ENCODE measurements around the gene LZTS3.
"Not testable (repeated sequence)": the region's sequence is repeated elsewhere in the genome, so short reads cannot be mapped to it uniquely, and the experiment has no call there.

The LZTS3 gene

GRCh38 chr20:3133155-3133554 lies 40.2 kb downstream of the LZTS3 start:
- no peak for DNase-seq

GRCh38 chr20:3130051-3130600 lies 43.2 kb downstream of the LZTS3 start:
- no peak for DNase-seq

GRCh38 chr20:3129094-3129493 lies 44.3 kb downstream of the LZTS3 start:
- no peak for DNase-seq

- DNase-seq, result no peak
Measured at GRCh38 chr20:3128275-3128984, 44.9 kb downstream of the LZTS3 start.

GRCh38 chr20:3126527-3126859 lies 46.9 kb downstream of the LZTS3 start:
- DNase-seq, result no peak

GRCh38 chr20:3125776-3126526 lies 47.4 kb downstream of the LZTS3 start:
- DNase-seq, result not testable (repeated sequence)

- not testable (repeated sequence) for DNase-seq
Measured at GRCh38 chr20:3124773-3125560, 48.4 kb downstream of the LZTS3 start.

GRCh38 chr20:3124163-3124562 lies 49.2 kb downstream of the LZTS3 start:
- DNase-seq, result not testable (repeated sequence)

GRCh38 chr20:3123542-3123941 lies 49.8 kb downstream of the LZTS3 start:
- no peak for DNase-seq

- DNase-seq, result no peak
Measured at GRCh38 chr20:3121955-3122610, 51.3 kb downstream of the LZTS3 start.

GRCh38 chr20:3121271-3121911 lies 52.0 kb downstream of the LZTS3 start:
- no peak for DNase-seq

GRCh38 chr20:3119044-3119443 lies 54.3 kb downstream of the LZTS3 start:
- DNase-seq, result no peak

GRCh38 chr20:3117839-3118379 lies 55.4 kb downstream of the LZTS3 start:
- DNase-seq, result peak; percentile 64

- DNase-seq, result no peak
Measured at GRCh38 chr20:3116341-3116740, 57.0 kb downstream of the LZTS3 start.

GRCh38 chr20:3115190-3116107 lies 57.9 kb downstream of the LZTS3 start:
- peak; percentile 27 for DNase-seq

Data from activated CD4-positive, alpha-beta T cell treated with anti-CD3 and anti-CD28 coated beads for 48 hours (primary cell).